ENCODE data around the gene PNLIPRP2.

Gene PNLIPRP2

GRCh38 chr10:116686632-116687031 is 65.9 kb downstream of the PNLIPRP2 start:
- Histone ChIP-seq H3K27ac (ENCODE audit: low read length) (no peak overlapping the region), H3K9ac (ENCODE audit: low read length) (no peak overlapping the region), H2AFZ (ENCODE audit: low read length) (no peak overlapping the region), H3K9me2 (replicated peaks; ENCODE audit: insufficient read depth, low read length) (no peaks in the 10 kb centered on the region), H3K4me3 (ENCODE audit: low read length) (no peak overlapping the region), H3K9me3 (replicated peaks; ENCODE audit: insufficient read depth, low read length) (no peaks in the 10 kb centered on the region), H3K4me1 (ENCODE audit: low read length) (no peaks in the 10 kb centered on the region), H3F3A (ENCODE audit: insufficient read depth, low read length) (no peaks in the 10 kb centered on the region), H3K36me3 (replicated peaks; ENCODE audit: insufficient read depth, low read length) (no peaks in the 10 kb centered on the region), H3K79me2 (ENCODE audit: low read length) (no peaks in the 10 kb centered on the region), H3K4me2 (ENCODE audit: low read depth, low read length) (no peak overlapping the region), H4K20me1 (ENCODE audit: insufficient read depth, low read length) (no peaks in the 10 kb centered on the region), H3K27me3 (replicated peaks; ENCODE audit: insufficient read depth, low read length) (no peaks in the 10 kb centered on the region)
- no peak for TF ChIP-seq CTCF (IDR thresholded peaks at IDR 0.05; ENCODE audit: low read length)
- TF ChIP-seq EZH2phosphoT487 (IDR thresholded peaks at IDR 0.05; ENCODE audit: low read length) = no peak
- TF ChIP-seq EZH2 (optimal IDR thresholded peaks at IDR 0.05; ENCODE audit: low read depth, low read length) = no peak
- DNase-seq = no peak

- no peak for DNase-seq
- no peaks in the 10 kb centered on the region for H3K9me3 ChIP-seq (replicated peaks; ENCODE audit: insufficient read depth, low read length)
- no peaks in the 10 kb centered on the region for H3K79me2 ChIP-seq (ENCODE audit: low read length)
- H3K4me3 ChIP-seq (ENCODE audit: low read length) = no peak overlapping the region
- H3K27me3 ChIP-seq (replicated peaks; ENCODE audit: insufficient read depth, low read length) = no peaks in the 10 kb centered on the region
- no peaks in the 10 kb centered on the region for H3K9me2 ChIP-seq (replicated peaks; ENCODE audit: insufficient read depth, low read length)
- no peak overlapping the region for H3K4me2 ChIP-seq (ENCODE audit: low read depth, low read length)
- H3K4me1 ChIP-seq (ENCODE audit: low read length) = no peaks in the 10 kb centered on the region
- H3K36me3 ChIP-seq (replicated peaks; ENCODE audit: insufficient read depth, low read length) = no peaks in the 10 kb centered on the region
- H4K20me1 ChIP-seq (ENCODE audit: insufficient read depth, low read length) = no peaks in the 10 kb centered on the region
- H3F3A ChIP-seq (ENCODE audit: insufficient read depth, low read length) = no peaks in the 10 kb centered on the region
- TF ChIP-seq CTCF (IDR thresholded peaks at IDR 0.05; ENCODE audit: low read length) (no peak), EZH2 (optimal IDR thresholded peaks at IDR 0.05; ENCODE audit: low read depth, low read length) (no peak), EZH2phosphoT487 (IDR thresholded peaks at IDR 0.05; ENCODE audit: low read length) (no peak)
- H3K9ac ChIP-seq (ENCODE audit: low read length) = no peak overlapping the region
- H3K27ac ChIP-seq (ENCODE audit: low read length) = no peak overlapping the region
- H2AFZ ChIP-seq (ENCODE audit: low read length) = no peak overlapping the region
These were observed 66.9 kb downstream of the PNLIPRP2 start for GRCh38 chr10:116687633-116688032.

GRCh38 chr10:116688241-116688711 is 67.5 kb downstream of the PNLIPRP2 start:
- Histone ChIP-seq H3K36me3 (replicated peaks; ENCODE audit: insufficient read depth, low read length) (no peaks in the 10 kb centered on the region), H3K4me1 (ENCODE audit: low read length) (no peaks in the 10 kb centered on the region), H3K9ac (ENCODE audit: low read length) (no peak overlapping the region), H3K27ac (ENCODE audit: low read length) (no peak overlapping the region), H3K9me3 (replicated peaks; ENCODE audit: insufficient read depth, low read length) (no peaks in the 10 kb centered on the region), H2AFZ (ENCODE audit: low read length) (no peak overlapping the region), H3K27me3 (replicated peaks; ENCODE audit: insufficient read depth, low read length) (no peaks in the 10 kb centered on the region), H4K20me1 (ENCODE audit: insufficient read depth, low read length) (no peaks in the 10 kb centered on the region), H3K9me2 (replicated peaks; ENCODE audit: insufficient read depth, low read length) (no peaks in the 10 kb centered on the region), H3K4me3 (ENCODE audit: low read length) (no peak overlapping the region), H3F3A (ENCODE audit: insufficient read depth, low read length) (no peaks in the 10 kb centered on the region), H3K79me2 (ENCODE audit: low read length) (no peaks in the 10 kb centered on the region), H3K4me2 (ENCODE audit: low read depth, low read length) (no peak overlapping the region)
- TF ChIP-seq EZH2phosphoT487 (IDR thresholded peaks at IDR 0.05; ENCODE audit: low read length) (no peak), CTCF (IDR thresholded peaks at IDR 0.05; ENCODE audit: low read length) (no peak), EZH2 (optimal IDR thresholded peaks at IDR 0.05; ENCODE audit: low read depth, low read length) (no peak)
- DNase-seq = no peak
